HG02610 (cell line): ENCODE data around the gene SKI.

ENCODE experiments used
- ATAC-seq: cut with Tn5 transposase; IDR thresholded peaks from one replicate; pipeline ENCODE4 v1.9.1; 2021; ENCODE audit warnings: mild to moderate bottlenecking, moderate library complexity; ENCODE audit not compliant: unreplicated experiment

Gene SKI

DNA sequence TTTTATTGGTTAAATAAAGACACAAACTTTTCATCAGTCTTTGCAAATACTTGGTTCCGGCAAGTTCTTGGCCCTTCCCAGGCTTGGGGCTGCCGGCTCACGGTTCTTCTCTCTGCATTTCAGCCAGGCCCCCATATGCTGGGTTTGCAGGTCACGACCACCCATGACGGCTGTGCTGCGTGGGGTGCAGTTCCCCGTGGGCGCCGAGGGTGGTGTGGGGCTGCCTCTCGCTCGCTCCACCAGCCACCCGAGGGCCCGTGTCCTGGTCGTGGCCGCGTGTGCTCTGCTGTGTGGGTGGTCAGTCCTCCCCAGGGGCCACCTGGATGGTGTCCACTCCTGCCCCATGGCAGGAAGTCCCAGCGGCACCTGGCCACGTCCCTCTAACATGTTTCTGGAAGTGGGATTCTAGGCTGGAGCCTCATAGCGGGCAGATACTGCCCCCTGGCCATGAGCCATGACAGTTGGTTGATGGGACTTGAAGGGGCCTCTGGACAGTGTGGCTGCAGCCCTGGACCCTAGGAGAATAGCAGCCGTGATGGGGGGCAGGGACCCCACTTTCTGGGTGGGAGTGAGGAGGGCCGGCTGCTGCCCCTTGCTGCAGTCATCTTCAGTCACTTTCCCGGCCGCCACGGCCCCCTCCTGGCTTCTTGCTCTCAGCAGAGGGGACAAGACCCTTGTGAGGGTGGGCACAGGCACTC lies 46.3 kb downstream of the SKI start:
- ATAC-seq: no peak

DNA sequence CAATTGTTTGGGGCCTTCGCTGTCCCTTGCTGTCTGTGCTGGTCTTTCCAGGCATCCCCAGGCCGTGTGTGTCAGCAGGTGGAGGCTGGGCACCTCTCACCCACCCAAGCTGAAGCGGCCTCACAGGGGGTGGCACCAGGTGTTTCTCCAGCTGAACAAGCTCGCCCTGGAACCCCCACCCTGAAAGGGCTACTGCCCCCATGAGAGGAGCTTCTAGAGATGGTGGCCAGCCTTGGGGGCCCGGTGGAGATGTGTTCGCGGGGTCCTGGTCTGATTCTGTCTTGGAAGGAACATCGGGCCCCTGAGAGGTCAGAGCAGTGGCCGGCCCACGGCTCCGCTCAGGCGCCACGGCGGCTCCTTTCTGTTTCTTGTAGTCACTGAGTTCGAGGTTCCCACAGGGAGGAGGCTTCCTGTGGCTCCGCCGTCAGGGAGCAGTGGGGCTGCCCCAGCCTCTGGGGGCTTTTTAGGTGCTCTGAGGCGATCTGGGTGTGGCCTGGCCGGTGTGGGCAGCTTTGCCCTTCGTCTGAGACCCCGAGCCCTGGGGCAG lies 46.9 kb downstream of the SKI start:
- no peak for ATAC-seq

DNA sequence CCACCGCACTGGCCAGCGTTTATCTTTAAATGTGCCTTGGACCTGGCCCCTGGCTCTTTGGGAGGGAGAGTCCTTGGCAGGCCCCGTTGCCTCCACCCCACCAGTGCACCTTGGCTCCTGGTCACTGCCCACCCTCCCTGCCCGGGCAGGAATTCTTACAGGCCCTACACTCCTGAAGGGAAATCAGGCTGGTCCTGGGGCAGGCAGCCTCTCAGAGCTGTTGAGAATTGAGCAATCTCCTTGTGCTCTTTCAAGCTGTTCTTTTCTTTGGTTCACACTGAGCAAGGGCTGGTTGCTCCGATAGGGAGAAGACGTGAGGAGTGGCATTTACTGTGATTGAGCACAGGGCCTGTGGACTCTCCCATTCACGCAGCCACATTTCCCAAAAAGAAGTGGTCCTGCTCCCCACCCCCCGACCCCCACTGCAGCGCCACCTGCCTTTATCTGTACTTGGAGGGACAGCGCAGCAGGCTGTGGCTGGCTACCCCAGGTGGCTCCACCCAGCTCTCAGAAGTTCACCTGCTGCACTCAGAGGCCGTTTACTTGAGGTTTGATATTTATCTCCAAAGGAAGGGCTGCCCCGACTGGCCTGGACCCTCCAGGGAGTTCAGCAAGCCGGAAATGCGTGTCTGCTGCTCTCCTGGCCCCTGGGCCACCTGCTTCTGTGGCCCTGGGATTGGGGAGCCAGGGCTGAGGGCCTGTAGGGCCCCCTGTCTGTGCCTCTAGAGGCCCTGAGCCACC lies 47.8 kb downstream of the SKI start:
- no peak for ATAC-seq

DNA sequence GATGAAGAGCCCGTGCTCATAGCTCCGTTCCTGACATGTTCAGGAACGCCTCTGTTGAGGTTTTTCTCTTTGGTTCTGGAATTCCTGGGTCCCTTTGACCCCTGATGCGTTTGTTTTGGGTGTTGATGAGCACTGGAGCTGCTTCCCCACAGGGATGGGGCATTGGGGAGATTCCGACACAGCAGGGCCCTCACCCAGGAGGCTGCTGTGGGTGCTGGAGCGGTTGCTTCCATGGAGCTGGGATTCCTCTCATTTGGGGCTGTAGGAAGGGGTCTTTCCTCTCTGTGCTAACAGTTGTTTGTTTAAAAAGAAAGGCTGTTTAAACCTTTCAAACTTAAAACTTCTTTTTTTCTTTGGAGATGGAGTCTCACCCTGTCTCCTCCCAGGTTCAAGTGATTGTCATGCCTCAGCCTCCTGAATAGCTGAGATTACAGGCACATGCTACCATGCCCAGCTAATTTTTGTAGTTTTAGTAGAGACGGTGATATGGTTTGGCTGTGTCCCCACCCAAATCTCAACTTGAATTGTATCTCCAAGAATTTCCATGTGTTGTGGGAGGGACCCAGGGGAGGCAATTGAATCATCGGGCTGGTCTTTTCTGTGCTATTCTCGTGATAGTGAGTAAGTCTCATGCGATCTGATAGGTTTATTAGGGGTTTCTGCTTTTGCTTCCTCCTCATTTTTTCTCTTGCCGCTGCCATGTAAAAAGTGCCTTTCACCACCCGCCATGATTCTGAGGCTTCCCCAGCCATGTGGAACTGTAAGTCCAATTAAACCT lies 48.9 kb downstream of the SKI start:
- ATAC-seq: no peak

DNA sequence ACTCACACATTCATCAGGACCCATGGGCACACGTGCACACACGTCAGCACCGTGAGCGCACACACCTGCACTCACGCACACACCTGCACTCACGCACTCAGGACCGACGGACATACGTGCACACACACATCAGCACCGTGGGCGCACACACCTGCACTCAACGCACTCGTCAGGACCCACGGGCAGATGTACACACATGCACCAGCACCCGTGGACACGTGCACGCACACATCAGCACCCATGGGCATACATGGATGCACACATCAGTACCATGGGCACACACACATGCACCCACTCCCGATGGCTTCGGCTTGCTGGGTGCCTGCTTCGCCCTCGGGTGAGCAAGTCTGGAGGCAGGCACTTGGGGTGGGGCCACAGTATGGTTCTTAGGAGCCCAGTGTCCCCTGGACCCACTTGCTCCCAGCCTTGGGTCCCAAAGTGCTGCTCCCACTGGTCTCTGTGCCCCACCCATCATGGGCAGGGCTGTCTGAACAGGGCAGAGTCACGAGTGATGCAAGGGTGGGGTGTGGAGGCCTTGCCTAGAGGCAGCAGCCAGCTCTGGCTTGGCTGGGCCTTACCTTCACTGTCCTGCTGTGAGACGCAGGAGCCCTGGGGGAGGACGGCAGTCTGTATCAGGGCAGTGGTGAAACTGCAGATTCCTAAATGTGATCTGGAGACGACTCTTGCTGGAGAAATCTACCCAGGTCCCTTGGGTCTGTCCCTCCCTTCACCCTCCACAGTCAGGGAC lies 49.8 kb downstream of the SKI start:
- ATAC-seq: no peak

DNA sequence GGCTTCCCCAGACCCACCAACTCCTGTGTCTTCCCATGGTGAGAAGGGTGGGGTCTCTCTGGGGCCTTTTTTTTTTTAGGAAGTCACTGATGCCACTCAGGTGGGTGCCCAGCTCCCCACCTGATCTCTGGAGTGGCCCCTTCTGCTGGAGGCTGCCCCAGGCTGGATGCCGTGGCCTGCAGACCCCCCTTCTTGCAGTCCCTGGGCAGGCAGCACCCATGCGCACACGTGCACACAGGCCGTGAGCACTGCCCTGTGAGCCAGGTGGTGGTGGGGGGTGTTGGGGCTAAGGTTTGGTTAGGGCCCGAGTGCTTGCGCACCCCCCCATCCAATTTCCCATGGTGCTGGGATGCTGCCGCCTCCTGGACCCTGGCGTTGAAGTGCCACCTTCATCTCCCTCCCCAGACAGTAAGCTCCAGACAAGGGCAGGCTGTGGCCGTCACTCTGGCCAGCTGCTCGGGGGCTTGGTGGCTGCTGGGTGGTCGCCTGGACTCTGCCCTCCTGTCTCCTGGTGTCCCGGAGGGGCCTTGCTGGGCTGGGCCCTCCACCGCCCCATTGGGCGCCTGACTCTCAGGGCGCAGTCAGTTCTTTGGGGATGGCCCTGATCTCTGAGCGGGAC lies 50.6 kb downstream of the SKI start:
- no peak for ATAC-seq

DNA sequence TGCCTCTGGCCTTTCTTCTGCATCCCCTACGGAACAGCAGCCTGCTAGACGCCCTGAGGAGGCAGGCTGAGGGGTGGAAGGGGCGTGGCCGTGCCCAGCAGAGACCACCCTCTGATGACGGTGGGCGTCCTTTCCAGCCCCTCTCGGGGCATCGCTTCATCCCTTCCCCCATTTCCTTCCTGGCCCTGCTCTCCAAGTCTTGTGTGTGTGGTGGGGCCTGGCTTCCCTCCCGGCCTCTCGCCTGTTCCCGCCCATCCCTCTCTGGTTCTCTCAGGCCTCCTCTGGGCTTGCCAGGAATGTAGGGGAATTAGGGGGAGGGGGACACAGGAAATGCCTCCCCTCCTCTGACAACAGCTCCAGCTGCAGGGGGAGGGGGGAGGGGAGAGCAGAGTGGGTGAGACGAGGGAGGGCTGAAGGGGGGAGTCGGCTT lies 51.1 kb downstream of the SKI start:
- ATAC-seq: no peak

DNA sequence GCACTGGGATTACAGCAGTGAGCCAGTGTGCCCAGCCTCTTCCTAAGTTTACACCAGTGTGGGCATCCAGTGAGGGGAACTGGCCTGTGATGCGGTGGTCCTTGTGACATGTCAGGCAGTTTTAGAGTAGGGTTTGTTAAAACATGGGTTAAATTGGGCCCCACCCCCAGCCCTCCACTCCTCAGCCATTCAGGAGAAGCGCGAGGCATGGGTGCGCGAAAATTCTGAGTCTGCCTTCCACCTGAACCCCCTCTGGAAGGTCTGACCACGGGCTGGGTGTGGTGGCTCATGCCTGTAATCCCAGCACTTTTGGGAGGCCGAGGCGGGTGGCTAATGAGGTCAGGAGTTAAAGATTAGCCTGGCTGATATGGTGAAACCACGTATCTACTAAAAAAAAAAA lies 51.7 kb downstream of the SKI start:
- ATAC-seq: no peak

DNA sequence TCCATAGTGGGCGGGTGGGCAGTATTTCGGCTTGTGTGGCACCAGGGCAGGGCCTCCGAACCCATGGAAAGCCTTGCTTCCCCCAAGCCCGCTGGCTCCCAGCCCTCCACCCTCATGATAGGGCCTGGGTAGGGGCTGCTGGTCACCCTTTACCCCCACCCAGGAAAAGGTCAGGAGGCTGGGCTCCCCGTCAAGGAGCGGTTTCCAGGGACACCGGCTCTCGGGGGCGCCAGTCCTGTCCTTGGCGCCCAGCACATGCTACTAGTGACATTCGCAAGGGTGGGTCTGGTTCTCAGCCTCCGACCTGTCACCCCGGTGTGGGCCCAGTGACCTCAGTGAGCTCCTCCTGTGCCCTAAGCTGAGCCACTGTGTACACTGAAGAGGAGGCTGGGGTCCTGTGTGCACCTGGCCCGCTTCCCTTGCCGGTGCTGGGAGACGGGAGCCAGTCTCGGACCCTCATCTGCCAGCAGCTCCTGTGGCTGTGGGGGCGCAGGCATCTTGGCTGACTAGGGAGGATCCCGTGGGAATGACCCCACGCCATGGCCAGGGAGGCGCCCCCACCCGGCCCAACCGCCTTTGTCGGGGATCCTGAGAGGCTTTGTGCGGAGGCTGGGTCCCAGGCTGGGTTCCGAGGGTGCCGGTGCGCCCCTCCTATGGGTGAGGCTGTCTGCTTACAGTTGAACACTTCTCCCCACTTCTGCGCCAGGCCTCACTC lies 54.6 kb downstream of the SKI start:
- ATAC-seq: no peak

DNA sequence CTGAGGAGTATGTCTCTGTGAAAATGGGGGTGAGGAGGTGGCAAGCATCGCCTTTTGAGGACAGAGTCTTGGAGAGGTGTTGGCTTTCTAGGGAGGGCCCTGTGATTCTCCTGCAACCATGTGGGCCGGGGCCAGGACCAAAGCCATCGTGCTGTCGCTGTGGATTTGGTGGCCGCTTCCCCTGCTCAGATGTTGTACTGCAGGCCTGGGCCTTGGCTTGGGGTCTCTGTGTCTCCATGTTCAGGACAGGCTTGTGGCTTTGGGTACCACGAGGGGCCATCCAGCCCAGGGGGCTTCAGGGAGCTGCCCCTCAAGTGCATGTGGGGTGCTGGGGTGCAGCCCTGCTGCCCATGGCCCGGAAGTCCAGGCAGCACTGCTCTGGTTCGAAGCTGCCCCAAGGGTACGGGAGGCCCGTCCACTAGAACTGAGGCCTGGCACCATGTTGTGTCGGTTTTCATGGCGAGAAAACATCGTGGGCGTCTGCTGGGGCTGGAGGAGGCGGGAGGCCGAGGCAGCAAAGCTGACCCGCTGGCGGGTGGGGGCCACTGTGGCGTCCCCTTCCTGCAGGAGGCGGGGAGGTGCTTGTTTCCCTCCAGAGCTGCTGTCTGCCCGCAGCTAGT lies 55.4 kb downstream of the SKI start:
- no peak for ATAC-seq

DNA sequence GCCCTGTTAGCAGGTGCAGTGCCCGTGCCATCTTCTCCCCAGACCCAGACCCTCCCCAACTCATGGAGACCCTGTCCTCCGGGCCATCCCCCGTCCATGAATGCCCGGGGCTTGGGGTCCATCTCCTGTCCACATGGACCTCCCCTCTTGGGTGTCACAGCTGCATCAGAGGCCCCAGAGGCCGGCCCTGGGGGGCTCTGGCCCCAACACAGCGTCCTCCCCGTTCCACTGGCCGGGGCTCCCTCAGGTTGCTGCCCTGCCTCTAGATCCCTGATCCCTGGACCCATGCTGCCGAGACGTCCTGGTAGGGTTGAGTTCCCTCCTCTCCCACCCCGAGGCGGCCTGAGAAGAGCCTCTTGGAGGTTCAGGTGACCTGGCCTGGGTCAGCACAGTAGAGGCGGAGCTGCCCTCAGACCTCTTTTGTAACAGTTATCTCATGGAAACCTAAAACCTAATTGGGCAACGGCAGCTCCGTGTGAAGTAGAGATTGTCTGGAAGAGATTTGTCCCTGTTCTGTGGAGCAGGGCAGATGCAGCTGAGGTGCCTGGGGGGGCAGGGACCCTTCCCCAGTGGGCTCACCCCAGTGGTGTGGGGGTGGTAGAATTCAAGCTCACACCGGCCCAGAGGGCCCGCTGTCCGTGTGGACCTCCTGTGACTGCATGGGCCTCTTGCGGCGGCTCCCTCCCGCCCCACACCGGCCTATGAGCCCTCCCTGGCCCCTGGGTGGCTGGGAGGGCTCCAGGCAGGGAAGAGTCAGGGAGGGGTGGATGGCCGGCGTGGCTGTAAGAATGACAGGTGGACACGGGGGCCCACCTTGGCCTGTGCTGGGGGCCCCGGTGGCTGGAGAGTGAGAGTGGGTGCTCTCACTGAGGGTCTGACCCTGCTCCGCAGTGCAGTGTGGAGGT lies 56.1 kb downstream of the SKI start:
- ATAC-seq: no peak

DNA sequence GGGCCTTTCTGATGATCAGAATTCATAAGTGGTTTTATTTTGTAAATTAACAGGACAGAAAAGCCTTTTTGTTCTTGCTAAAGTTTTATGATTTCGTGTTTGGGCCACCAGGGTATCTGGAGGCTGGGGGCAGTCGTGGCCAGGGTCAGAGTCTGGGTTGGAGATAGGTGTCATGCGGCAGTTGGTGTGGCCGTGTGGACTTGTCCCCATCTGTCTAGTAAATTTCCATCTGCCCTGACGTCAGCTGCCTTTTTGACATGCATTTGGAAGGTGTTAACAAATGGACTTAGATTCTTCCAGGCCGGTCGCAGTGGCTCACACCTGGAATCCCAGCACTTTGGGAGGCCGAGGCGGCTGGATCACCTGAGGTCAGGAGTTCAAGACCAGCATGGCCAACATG lies 56.8 kb downstream of the SKI start:
- no peak for ATAC-seq

DNA sequence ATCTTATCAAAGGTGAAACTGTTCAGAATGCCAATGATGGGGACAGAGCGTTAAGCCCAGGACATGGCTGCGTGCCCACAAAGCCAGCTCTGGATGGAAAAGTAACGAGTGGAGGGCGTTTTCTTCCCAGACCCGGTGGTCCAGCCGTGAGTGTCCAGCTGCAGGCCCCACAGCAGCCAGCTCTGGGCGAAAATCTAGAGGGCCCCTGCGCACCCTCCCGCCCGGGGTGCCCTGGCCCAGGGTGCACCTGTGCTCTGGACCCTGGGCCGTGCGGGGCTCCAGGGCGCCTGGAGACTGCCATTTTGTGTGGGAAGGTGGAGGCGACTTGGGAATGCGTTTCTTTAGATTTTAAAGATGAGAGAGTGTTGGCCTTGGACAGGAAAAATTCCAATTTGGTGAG lies 58.8 kb downstream of the SKI start:
- ATAC-seq: no peak

DNA sequence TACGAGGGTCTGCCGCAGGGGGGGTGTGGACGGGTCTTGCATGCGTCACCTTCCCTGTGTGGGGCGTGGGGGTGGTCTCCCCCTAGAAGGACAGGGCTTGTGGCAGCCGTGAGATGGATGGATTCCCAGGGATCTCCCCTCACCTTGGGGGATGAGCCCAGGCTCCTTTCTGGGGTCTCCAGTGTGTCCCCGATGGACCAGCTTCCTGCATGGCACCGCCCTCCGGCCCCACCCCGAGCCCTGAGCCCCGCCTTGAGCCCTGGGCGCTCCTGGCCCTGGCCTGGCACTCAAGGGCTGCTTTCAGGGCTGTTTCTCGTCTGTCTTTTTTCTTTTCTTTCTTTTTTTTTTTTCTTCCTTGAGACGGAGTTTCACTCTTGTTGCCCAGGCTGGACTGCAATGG lies 59.5 kb downstream of the SKI start:
- ATAC-seq: no peak

DNA sequence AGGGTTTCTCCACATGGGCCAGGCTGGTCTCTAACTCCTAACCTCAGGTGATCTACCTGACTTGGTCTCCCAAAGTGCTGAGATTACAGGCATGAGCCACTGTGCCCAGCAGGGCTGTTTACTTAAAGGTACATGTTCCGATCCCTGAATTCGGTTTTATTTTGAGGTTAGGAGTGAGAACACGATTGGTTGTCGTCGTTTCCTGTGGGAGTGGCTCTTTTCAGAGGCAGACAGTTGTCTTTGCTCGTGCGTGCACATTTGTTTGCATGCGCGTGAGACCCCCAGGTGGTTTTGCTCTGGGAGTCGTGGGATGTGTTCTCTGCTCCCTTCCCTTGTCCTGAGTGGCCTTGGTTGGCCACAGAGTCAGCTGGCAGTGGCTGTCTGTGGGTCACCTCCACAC lies 60.2 kb downstream of the SKI start:
- ATAC-seq: no peak

DNA sequence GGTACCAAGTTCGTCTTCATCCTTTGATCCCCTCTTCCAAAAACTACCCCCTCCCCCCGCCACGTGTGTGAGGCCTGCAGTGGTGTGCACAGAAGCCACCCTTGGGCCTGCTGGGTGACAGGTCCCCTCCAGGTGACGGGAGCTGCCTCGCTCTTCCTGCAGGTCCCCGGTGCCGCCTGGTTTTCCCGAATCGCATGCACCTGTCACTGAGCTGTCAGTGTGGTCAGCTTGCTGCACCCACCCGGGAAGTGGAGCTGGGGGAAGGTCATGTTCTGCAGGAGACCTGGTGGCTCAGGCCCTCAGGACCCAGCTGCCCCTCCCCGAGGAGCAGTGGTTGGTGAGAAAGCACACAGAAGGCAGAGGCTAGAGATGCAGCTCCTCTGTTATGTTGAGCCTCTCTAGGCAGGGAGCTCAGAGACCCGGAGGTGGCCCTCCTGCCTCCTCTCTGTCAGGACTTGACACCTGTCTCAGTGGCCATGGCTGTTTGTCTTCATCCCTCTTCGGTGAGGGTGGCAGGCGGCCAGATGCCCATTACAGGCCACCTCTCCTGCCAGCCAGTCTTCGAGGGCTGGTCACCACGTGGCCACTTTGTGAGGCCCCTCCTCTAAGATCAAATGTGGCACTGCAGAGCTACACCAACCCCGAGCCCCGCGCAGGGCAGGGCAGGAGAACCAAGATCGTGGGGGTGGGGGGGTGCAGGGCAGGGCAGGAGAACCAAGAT lies 60.9 kb downstream of the SKI start:
- no peak for ATAC-seq

DNA sequence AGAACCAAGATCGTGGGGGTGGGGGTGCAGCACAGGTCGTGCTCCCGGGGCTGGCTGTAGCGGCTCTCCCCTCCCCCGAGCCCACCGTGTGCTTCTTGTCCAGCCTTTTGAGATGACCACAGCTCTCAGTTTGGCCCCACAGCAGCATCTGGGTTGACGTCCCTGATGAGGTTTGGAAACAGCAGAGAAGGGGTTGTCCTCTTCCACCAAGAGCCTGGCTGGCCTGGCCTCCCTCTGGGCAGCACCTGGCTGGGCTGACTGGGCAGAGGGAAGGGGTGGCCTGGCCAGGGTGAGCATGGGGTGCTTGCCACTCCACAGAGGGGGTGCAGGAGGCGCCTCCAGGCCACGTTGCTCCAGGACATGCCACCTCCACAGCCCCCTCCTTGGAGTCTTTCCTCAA lies 61.5 kb downstream of the SKI start:
- no peak for ATAC-seq

DNA sequence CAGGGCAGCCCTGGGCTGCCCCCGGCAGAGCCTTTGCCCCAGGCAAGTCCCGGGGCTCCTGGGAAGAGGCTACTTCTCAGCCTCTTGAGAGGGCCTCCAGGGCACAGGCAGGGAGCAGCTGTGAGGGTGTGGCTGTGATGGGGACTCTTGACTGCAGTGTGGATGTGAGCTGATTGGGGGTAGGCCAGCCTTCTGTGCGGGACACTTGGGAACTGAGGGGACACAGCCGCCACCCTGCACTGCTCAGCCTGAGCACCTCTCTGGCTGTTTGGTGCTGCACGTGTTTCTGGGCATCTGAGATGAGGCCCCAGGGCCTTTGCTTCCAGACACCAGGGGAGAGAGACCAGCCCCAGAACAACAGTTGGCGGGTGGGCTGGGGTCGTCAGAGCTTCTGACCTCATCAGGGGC lies 62.1 kb downstream of the SKI start:
- no peak for ATAC-seq
